ENCODE results near the gene CRYBB3. TPM values are rescaled to one million over a fixed set of nuclear protein-coding genes. Genes with fewer than 3 reads are reported as not detected.

The CRYBB3 gene
- total and polyA plus RNA-seq, 4 donors: 0.53 TPM; not detected in 3

DNA sequence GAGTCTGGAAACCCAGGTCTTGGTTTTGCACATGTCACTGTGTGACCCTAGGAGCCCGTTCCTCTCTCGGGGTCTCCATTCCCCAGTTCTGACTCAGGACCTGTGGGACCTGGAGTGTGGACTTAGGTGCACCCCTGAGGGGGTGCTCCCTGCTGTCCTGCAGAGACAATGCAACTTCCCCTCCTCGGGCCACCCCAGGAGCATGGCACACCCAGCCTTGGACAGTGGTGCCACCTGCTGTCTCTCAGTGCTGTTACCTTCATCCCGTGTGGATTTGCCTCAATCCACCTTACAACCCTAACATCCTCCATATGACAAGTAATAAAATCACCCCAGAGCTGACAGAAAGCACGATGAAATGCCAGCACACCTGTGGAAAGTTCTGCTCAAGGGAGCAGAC is 27.5 kb upstream of the CRYBB3 start:
- TF ChIP-seq, protein P1, sequence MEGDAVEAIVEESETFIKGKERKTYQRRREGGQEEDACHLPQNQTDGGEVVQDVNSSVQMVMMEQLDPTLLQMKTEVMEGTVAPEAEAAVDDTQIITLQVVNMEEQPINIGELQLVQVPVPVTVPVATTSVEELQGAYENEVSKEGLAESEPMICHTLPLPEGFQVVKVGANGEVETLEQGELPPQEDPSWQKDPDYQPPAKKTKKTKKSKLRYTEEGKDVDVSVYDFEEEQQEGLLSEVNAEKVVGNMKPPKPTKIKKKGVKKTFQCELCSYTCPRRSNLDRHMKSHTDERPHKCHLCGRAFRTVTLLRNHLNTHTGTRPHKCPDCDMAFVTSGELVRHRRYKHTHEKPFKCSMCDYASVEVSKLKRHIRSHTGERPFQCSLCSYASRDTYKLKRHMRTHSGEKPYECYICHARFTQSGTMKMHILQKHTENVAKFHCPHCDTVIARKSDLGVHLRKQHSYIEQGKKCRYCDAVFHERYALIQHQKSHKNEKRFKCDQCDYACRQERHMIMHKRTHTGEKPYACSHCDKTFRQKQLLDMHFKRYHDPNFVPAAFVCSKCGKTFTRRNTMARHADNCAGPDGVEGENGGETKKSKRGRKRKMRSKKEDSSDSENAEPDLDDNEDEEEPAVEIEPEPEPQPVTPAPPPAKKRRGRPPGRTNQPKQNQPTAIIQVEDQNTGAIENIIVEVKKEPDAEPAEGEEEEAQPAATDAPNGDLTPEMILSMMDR (IDR thresholded peaks at IDR 0.05; ENCODE audit: control extremely low read depth, extremely low read depth): peak; percentile 15
- peak; percentile 53 for ATAC-seq (ENCODE audit: insufficient read depth, low FRiP score)
- DNase-seq: peak in 1 of 3 donors; percentile 3
- 53 to 54% methylated on average over 5 of the region's 5 CpGs for WGBS, 2 donors
- H3K27me3 ChIP-seq (ENCODE audit: control insufficient read depth in 3 of 3, insufficient read depth in 3 of 3, low read length in 2 of 3): no peaks in the 10 kb centered on the region
- peaks cover 0 to 2% (median 0%) of the 10 kb centered on the region in 4 donors for H3K9me3 ChIP-seq (ENCODE audit: control insufficient read depth in 4 of 4, insufficient read depth in 3 of 4, low read length in 3 of 4)
- peaks cover 0 to 25% (median 0%) of the 10 kb centered on the region in 4 donors for H3K36me3 ChIP-seq (ENCODE audit: control insufficient read depth in 4 of 4, insufficient read depth in 4 of 4, low read length in 4 of 4)
- no peak overlapping the region for H3K4me3 ChIP-seq
- H3K9ac ChIP-seq (ENCODE audit: insufficient read depth in 1 of 2, low read length in 2 of 2): no peak overlapping the region
- no peaks in the 10 kb centered on the region for H3K4me1 ChIP-seq (ENCODE audit: control insufficient read depth in 5 of 5, insufficient read depth in 5 of 5, low read length in 5 of 5)
- no peak overlapping the region for H3K27ac ChIP-seq (ENCODE audit: low read depth in 1 of 2, low read length in 1 of 2)

DNA sequence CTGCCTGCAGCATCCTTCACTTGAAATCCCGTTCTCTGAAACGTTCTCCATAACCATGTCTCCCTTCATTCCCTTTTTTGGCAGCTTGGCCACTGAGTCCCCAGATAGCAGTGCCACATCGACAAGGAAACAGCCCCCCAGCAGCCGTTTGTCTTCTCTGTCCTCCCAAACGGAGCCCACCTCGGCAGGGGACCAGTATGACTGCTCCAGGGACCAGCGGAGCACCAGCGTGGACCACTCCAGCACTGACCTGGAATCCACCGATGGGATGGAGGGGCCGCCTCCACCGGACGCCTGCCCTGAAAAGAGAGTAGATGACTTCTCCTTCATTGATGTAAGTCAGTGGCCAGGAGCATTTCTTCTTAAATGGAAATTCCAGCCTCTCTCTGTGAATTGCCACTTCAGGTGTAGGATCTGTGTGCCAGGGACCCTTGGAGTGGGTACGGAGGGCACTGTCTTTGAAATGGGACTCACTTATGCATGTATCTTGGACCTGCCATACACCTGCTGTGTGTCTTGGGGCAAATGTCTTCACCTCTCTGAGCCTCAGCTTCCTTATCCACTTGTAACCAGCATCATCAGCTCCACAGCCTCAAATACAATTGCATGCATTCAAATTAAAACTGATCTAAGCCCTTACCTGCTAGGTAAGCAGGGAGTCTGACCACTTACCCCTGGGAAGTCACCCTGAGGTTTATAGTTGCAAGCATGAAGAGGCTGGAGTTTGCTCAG is 25.3 kb upstream of the CRYBB3 start:
- ATAC-seq (ENCODE audit: insufficient read depth, low FRiP score): no peak
- TF ChIP-seq, protein P1 (IDR thresholded peaks at IDR 0.05; ENCODE audit: control extremely low read depth, extremely low read depth): no peak
- no peak for DNase-seq
- Histone ChIP-seq H3K4me1 (ENCODE audit: control insufficient read depth in 5 of 5, insufficient read depth in 5 of 5, low read length in 5 of 5) (no peaks in the 10 kb centered on the region), H3K9ac (ENCODE audit: insufficient read depth in 1 of 2, low read length in 2 of 2) (no peak overlapping the region), H3K36me3 (ENCODE audit: control insufficient read depth in 4 of 4, insufficient read depth in 4 of 4, low read length in 4 of 4) (peaks cover 0 to 35% (median 0%) of the 10 kb centered on the region in 4 donors), H3K4me3 (no peak overlapping the region), H3K27me3 (ENCODE audit: control insufficient read depth in 3 of 3, insufficient read depth in 3 of 3, low read length in 2 of 3) (peaks cover 0 to under 1% (median 0%) of the 10 kb centered on the region in 3 donors), H3K9me3 (ENCODE audit: control insufficient read depth in 4 of 4, insufficient read depth in 3 of 4, low read length in 3 of 4) (peaks cover 0 to 4% (median 0%) of the 10 kb centered on the region in 4 donors), H3K27ac (ENCODE audit: low read depth in 1 of 2, low read length in 1 of 2) (no peak overlapping the region)
- 94 to 95% methylated on average over 13 of the region's 13 CpGs for WGBS, 2 donors

DNA sequence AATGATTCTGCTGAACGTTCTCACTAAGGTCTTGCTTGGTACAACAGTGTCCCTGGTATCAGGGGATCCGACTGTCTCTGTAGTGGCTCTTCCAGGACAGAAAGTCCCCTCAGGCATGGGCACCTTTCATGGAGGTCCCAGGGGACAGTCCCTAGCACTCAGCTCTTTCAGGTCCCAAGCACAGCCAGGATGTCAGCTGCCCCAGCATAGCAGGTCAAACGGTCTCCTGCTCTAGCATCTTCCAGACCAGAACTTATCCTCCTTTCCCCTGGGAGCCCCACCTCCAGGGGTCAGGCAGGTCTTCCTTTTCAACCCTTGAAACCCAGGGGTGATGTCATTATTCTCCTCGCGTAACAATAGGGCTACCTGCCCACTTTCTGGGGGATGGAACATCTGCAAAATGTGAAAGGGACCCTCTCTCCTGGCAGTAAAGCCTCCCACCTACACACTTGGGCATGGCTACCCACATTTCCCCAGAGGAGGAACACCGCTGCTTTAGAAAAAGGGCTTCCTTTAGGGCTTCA is 24.7 kb upstream of the CRYBB3 start:
- ATAC-seq (ENCODE audit: insufficient read depth, low FRiP score) (no peak), DNase-seq (no peak)
- TF ChIP-seq, protein P1 (IDR thresholded peaks at IDR 0.05; ENCODE audit: control extremely low read depth, extremely low read depth): no peak
- H3K4me3 ChIP-seq: no peak overlapping the region
- peaks cover 0 to 5% (median 5%) of the 10 kb centered on the region in 3 donors for H3K27me3 ChIP-seq (ENCODE audit: control insufficient read depth in 3 of 3, insufficient read depth in 3 of 3, low read length in 2 of 3)
- H3K27ac ChIP-seq (ENCODE audit: low read depth in 1 of 2, low read length in 1 of 2): no peak overlapping the region
- no peak overlapping the region for H3K9ac ChIP-seq (ENCODE audit: insufficient read depth in 1 of 2, low read length in 2 of 2)
- WGBS, 2 donors: 83 to 87% methylated on average over 6 of the region's 6 CpGs
- H3K36me3 ChIP-seq (ENCODE audit: control insufficient read depth in 4 of 4, insufficient read depth in 4 of 4, low read length in 4 of 4): peaks cover 0 to 36% (median 0%) of the 10 kb centered on the region in 4 donors
- peaks cover 0 to 5% (median 3%) of the 10 kb centered on the region in 4 donors for H3K9me3 ChIP-seq (ENCODE audit: control insufficient read depth in 4 of 4, insufficient read depth in 3 of 4, low read length in 3 of 4)
- no peaks in the 10 kb centered on the region for H3K4me1 ChIP-seq (ENCODE audit: control insufficient read depth in 5 of 5, insufficient read depth in 5 of 5, low read length in 5 of 5)
